Fibroblast of pulmonary artery (primary cell): Measurements from ENCODE around the gene PLXNC1.

Experiments
- DNase-seq: peaks from one replicate; pipeline ENCODE4 v3.0.0-alpha.2; 2010; ENCODE audit warnings: low read depth
- H3K4me3 ChIP-seq: replicated peaks from 2 replicates; pipeline ENCODE4 v1.5.1; 2011; ENCODE audit warnings: low read depth, mild to moderate bottlenecking, control low read depth, low read length, moderate library complexity
- TF ChIP-seq, protein P1 (sequence below): IDR thresholded peaks from 2 replicates; pipeline ENCODE4 v1.5.1; 2011; ENCODE audit warnings: mild to moderate bottlenecking, control low read depth, low read length, inconsistent platforms; ENCODE audit errors: missing control alignments

The PLXNC1 gene

DNA sequence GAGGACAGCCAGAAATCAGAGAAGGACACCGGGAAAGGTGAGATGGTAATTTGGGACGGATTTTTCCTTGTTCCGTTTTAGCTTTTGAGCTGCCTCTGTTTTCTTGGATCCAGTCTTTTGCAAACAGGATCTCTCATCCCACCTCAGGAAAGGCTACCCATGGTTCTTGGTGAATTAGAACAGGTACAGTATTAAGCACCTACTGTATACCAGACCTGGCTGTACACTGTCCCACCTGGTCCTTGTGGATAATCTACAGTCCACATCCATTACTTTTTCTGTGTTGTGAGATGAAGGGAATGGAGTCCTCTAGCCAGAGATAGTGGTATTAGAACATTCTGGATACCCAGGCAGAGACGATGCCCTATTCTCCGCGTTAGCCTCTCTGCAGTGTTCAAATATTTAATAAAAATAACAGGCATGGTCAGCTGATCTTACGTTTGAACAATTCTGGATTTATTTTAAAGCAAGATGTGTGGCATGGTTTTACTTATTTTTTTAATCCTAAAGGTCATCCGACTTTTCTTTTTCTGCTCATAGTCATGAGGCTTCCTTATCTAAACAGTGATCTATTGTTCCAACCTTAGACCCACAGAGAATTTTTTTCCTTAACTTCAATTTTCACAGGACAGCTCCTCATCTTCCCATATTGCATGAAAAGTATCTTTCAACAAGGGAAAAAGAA, 18.8 kb downstream of the PLXNC1 start:
- no peak overlapping the region for H3K4me3 ChIP-seq
- TF ChIP-seq, protein P1, sequence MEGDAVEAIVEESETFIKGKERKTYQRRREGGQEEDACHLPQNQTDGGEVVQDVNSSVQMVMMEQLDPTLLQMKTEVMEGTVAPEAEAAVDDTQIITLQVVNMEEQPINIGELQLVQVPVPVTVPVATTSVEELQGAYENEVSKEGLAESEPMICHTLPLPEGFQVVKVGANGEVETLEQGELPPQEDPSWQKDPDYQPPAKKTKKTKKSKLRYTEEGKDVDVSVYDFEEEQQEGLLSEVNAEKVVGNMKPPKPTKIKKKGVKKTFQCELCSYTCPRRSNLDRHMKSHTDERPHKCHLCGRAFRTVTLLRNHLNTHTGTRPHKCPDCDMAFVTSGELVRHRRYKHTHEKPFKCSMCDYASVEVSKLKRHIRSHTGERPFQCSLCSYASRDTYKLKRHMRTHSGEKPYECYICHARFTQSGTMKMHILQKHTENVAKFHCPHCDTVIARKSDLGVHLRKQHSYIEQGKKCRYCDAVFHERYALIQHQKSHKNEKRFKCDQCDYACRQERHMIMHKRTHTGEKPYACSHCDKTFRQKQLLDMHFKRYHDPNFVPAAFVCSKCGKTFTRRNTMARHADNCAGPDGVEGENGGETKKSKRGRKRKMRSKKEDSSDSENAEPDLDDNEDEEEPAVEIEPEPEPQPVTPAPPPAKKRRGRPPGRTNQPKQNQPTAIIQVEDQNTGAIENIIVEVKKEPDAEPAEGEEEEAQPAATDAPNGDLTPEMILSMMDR, result no peak

DNA sequence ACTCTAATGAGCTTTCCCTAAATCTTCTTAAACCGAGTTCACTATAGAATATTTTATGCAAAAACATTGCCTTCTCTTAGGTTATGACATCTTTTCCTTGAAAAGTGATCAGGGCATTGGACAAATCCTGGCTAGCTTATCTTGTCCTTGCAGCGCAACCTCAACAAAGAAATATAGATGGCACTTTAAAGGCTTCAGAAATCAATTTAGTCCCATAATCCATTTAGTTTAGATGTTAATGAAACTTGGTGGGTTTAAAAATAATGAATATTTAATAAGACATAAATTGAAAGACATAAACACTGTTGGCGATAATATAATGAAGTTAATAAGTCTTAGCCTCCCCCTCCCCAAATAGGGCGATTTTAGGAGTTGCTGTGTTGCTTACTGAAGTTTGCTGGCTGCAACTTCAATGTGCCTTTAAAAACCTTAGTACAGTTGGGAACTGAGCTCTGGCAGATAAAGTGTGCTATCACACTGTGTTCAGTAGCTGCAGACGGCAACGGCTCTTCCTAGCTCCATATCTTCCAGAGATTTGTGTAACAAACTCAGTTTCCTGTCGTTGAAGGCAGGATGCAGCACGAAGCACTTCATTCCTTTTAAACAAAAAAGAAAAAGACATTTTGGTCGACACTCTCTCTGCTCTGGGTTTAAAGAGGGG, 19.5 kb downstream of the PLXNC1 start:
- no peak overlapping the region for H3K4me3 ChIP-seq
- TF ChIP-seq, protein P1, result no peak
- no peak for DNase-seq

More for the DNA sequence above, 18.8 kb downstream of the PLXNC1 start:
- DNase-seq, result no peak

DNA sequence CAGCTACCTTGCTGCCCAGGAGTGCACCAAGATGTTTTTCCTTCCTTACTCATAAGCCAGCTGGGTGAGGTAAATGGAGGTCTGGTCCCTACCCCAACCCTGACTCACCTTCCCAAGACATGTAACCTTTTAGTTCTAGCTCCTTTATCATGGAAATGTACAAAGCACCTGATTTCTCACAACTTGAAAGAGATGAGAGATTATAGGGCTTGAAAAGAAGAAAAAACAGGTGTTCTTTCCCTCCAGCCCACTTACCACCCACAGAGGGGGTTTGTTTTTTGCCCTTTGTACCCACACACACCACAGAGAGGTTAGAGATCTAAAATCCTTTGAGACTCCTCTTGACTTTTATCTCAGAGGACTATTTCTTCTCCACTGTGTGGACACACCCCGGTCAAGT, 21.1 kb downstream of the PLXNC1 start:
- TF ChIP-seq, protein P1, result no peak
- no peak overlapping the region for H3K4me3 ChIP-seq
- no peak for DNase-seq

DNA sequence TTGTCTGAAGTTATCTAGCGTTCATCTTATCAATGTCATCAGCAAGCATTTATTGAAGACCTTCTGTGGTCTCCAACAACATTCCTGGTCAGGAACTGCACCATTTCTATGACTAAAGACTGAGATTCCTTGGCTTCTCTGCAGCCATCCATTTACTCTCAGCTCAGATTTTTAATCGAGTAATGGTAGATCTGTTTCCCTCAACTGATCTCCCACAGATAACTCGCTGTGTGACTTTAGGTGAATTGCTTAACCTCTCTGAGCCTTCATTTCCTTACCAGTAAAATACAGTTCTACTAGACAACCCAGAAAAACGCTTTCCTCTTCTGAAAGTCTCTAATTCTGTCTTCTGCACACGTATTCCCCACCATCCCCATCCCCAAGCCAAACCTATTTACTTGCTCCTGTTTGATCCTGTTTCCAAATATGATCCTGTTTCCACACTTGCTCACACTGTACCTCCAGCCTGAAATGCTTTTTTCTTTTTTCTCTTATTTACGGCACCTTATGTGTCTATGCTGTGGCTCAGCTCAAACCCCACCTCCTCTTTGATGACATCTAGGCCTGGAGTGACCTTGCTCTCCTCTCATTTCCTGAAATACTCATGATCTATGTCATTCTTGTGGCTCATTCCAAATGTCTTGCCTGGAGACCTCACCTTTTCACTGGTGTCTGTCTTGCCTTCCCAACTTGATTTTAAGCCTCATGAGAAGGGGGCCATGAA, 21.8 kb downstream of the PLXNC1 start:
- H3K4me3 ChIP-seq, result no peak overlapping the region
- TF ChIP-seq, protein P1, result no peak
- no peak for DNase-seq

DNA sequence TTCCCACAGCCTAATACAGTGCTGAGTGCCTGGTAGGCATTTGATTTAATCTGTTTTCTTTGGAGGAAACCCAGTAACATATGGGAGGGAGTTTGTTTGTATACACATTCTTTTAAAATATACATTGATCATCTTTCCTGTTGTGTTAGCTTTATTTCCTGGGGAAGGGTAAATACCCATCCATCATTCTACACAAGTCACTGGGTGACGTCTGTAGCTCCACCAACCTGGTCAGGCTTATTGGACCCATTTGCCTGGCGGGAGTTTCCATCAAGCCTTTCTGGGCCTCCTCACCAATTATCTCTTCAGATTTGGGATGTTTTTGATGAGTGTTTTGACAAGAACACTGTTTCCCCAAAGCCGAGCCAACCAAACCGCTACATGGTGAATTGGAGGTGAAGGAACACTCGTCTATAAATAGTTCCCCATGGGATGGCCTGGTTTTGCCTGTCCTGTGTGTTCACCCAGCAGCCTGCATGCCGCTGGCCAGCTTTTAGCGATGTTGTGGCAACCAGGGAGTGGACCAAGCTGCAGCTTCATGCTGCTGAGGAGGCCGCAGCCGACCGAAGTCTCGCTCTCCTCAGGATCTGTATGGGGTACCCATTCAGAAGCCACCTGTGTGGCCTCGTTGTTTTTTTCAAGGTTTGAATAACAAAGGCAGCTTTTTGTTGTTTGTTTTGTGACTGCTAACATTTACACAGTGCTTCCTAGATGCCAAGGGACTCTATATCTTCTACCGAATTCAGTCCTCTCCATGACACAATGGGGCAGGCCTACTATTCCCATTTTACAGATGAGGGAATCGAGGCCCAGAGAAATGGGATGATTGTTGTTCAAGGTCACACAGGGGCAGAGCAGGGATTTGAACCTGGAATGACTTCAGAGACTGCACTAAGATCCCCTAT, 22.6 kb downstream of the PLXNC1 start:
- TF ChIP-seq, protein P1, result no peak
- no peak for DNase-seq
- H3K4me3 ChIP-seq, result no peak overlapping the region

DNA sequence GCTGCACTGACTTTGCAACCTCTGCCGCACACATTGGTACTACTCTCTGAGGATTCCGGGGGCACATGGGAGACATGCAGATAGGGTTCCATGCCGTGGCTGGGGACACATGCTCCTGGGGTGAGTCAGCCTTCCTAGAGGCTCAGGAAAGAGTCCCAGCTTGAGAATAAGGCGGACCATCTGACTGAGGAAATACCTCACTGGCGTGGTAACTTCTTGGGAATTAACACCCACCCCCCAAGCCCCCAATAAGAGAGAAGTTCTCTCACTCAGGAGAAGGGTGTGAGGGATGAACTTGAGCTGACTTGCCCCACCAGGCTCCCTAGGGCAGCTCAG, 23.2 kb downstream of the PLXNC1 start:
- TF ChIP-seq, protein P1, result no peak
- peak; percentile 57 for DNase-seq
- H3K4me3 ChIP-seq, result no peak overlapping the region
